HCT116 (cell line): Measurements from ENCODE around the gene SENP6. TPM values are rescaled to one million over a fixed set of nuclear protein-coding genes. Genes with fewer than 3 reads are reported as not detected.

Experiments
- ATAC-seq: fragments of 200-7000 bp; cut with Tn5 transposase; 2 replicates; pipeline ENCODE4 v1.9.1; 2020; ENCODE audit warnings: mild to moderate bottlenecking, moderate library complexity
- BruUV-seq: library from RNA; stranded (reverse); fragments of 400-500 nt; replicated peaks from 2 replicates; lab custom pipeline; 2021; lab: Mats Ljungman, UMichigan
- CTCF ChIA-PET: fragments of 300-600 bp; sonication (Branson Sonifier 250); formaldehyde crosslinking; loops from one replicate; lab custom pipeline; 2021; ENCODE audit warnings: antibody characterized with exemption; lab: Charles Lee
- POLR2A ChIA-PET: fragments of 300-600, 350-600 bp; sonication (Branson Sonifier 250); formaldehyde crosslinking; loops from one replicate; lab custom pipeline; 2021; ENCODE audit warnings: antibody characterized with exemption; lab: Charles Lee
- RAD21 ChIA-PET, 2 experiments: fragments of 300-600 bp; sonication (Branson Sonifier 250); formaldehyde crosslinking; loops; one replicate each; lab custom pipeline; 2023; ENCODE audit warnings: low total read pairs in 2 of 2; ENCODE audit not compliant: uncharacterized antibody in 2 of 2, unreplicated experiment in 2 of 2, low non-redundant PET in 1 of 2; lab: Charles Lee
- DNase-seq: peaks from one replicate; pipeline ENCODE4 v3.0.0-alpha.2; 2010; ENCODE audit warnings: low read depth, low spot score
- H2AFZ ChIP-seq: fragments of 200-600 bp; shearing (Covaris generic), sonication (generic); 2 replicates; pipeline ENCODE4 v1.6.1; 2017; ENCODE audit warnings: low read depth, mixed run types, mixed read lengths, antibody characterized with exemption, low read length; ENCODE audit not compliant: poor library complexity, severe bottlenecking
- H3K27ac ChIP-seq: 2 replicates; pipeline ENCODE4 v1.5.1; 2012; ENCODE audit warnings: low read depth, low read length
- H3K27me3 ChIP-seq: fragments of 200-600 bp; sonication (generic); 2 replicates; pipeline ENCODE4 v1.6.1; 2016; ENCODE audit warnings: mixed run types, low read length, mixed read lengths; ENCODE audit not compliant: insufficient read depth
- H3K36me3 ChIP-seq, 2 experiments: fragments of 200-500 bp in 1 of 2; fragments of 200-600 bp in 1 of 2; sonication (Bioruptor generic) in 1 of 2; sonication (generic) in 1 of 2; 2 replicates each; pipeline versions ENCODE4 v1.5.1 to v1.6.1; 2014 to 2016; ENCODE audit warnings: low read length in 2 of 2, inconsistent platforms in 1 of 2, mixed read lengths in 1 of 2, mixed run types in 1 of 2; ENCODE audit not compliant: insufficient read depth in 2 of 2, control insufficient read depth in 1 of 2
- H3K4me1 ChIP-seq, 2 experiments: fragments of 200-600 bp in 1 of 2; sonication (generic) in 1 of 2; 2 replicates each; pipeline versions ENCODE4 v1.5.1 to v1.6.1; 2012 to 2017; ENCODE audit warnings: low read length in 2 of 2, inconsistent platforms in 1 of 2, mild to moderate bottlenecking in 1 of 2, mixed read lengths in 1 of 2, mixed run types in 1 of 2, moderate library complexity in 1 of 2; ENCODE audit not compliant: insufficient read depth in 2 of 2, control insufficient read depth in 1 of 2
- H3K4me2 ChIP-seq: fragments of 200-600 bp; sonication (generic); 2 replicates; pipeline ENCODE4 v1.6.1; 2017; ENCODE audit warnings: mixed run types, low read length, mixed read lengths
- H3K4me3 ChIP-seq, 2 experiments: fragments of 200-600 bp in 1 of 2; sonication (generic) in 1 of 2; replicated peaks in 1 of 2; 2 replicates each; pipeline ENCODE4 v1.5.1; 2011 to 2016; ENCODE audit warnings: low read length in 2 of 2, control low read depth in 1 of 2, low read depth in 1 of 2, mild to moderate bottlenecking in 1 of 2, mixed read lengths in 1 of 2, mixed run types in 1 of 2
- H3K79me2 ChIP-seq: fragments of 200-600 bp; sonication (generic); 2 replicates; pipeline ENCODE4 v1.6.1; 2017; ENCODE audit warnings: mild to moderate bottlenecking, mixed run types, low read length, moderate library complexity, mixed read lengths; ENCODE audit not compliant: insufficient read depth
- H3K9ac ChIP-seq: fragments of 200-600 bp; sonication (generic); 2 replicates; pipeline ENCODE4 v1.6.1; 2016; ENCODE audit warnings: low read length, mixed read lengths
- H3K9me2 ChIP-seq: fragments of 200-600 bp; sonication (generic), shearing (Covaris generic); 2 replicates; pipeline ENCODE4 v1.6.1; 2017; ENCODE audit warnings: mixed run types, mild to moderate bottlenecking, moderate library complexity; ENCODE audit not compliant: insufficient read depth
- H3K9me3 ChIP-seq, 2 experiments: fragments of 200-500 bp in 1 of 2; fragments of 200-600 bp in 1 of 2; sonication (Bioruptor generic) in 1 of 2; sonication (generic) in 1 of 2; 2 replicates each; pipeline ENCODE4 v1.6.1; 2014 to 2017; ENCODE audit warnings: low read length in 2 of 2, mixed read lengths in 2 of 2, inconsistent platforms in 1 of 2, low read depth in 1 of 2, mild to moderate bottlenecking in 1 of 2, mixed run types in 1 of 2, moderate library complexity in 1 of 2; ENCODE audit not compliant: control insufficient read depth in 1 of 2, insufficient read depth in 1 of 2
- H4K20me1 ChIP-seq: fragments of 200-600 bp; sonication (generic), shearing (Covaris generic); 2 replicates; pipeline ENCODE4 v1.6.1; 2017; ENCODE audit warnings: mixed run types, mild to moderate bottlenecking, moderate library complexity; ENCODE audit not compliant: insufficient read depth
- CBX3 ChIP-seq: IDR thresholded peaks from 2 replicates; pipeline ENCODE4 v1.6.1; 2012; ENCODE audit warnings: low read depth
- CEBPB ChIP-seq: IDR thresholded peaks from 2 replicates; pipeline ENCODE4 v1.6.1; 2012; ENCODE audit warnings: low read depth
- EGR1 ChIP-seq: IDR thresholded peaks from 2 replicates; pipeline ENCODE4 v1.6.1; 2012; ENCODE audit warnings: low read depth
- EZH2phosphoT487 ChIP-seq: fragments of 200-600 bp; IDR thresholded peaks from 2 replicates; pipeline ENCODE4 v1.6.1; 2018; ENCODE audit warnings: antibody characterized with exemption, borderline replicate concordance
- FOSL1 ChIP-seq: IDR thresholded peaks from 2 replicates; pipeline ENCODE4 v1.6.1; 2012; ENCODE audit warnings: low read depth
- JUND ChIP-seq: IDR thresholded peaks from 2 replicates; pipeline ENCODE4 v1.6.1; 2012
- POLR2A ChIP-seq: IDR thresholded peaks from 2 replicates; pipeline ENCODE4 v1.7.0; 2011; ENCODE audit warnings: borderline replicate concordance; ENCODE audit not compliant: insufficient read depth, insufficient read length; ENCODE audit errors: extremely low read depth
- RAD21 ChIP-seq: IDR thresholded peaks from 2 replicates; pipeline ENCODE4 v1.6.1; 2012; ENCODE audit warnings: low read depth, mild to moderate bottlenecking
- SIN3A ChIP-seq: IDR thresholded peaks from 2 replicates; pipeline ENCODE4 v1.6.1; 2012; ENCODE audit warnings: low read depth
- SP1 ChIP-seq: IDR thresholded peaks from 2 replicates; pipeline ENCODE4 v1.6.1; 2012; ENCODE audit warnings: low read depth
- TCF7L2 ChIP-seq: IDR thresholded peaks from 2 replicates; pipeline ENCODE4 v1.7.0; 2011; ENCODE audit warnings: borderline replicate concordance, inconsistent platforms; ENCODE audit not compliant: insufficient read depth, insufficient read length; ENCODE audit errors: extremely low read depth
- YY1 ChIP-seq: IDR thresholded peaks from 2 replicates; pipeline ENCODE4 v1.6.1; 2011; ENCODE audit warnings: low read length, low read depth, moderate library complexity, mild to moderate bottlenecking; ENCODE audit not compliant: insufficient replicate concordance; ENCODE audit errors: extremely low read depth
- ZBTB33 ChIP-seq: IDR thresholded peaks from 2 replicates; pipeline ENCODE4 v1.6.1; 2011; ENCODE audit warnings: mild to moderate bottlenecking, low read length, moderate library complexity; ENCODE audit not compliant: insufficient replicate concordance; ENCODE audit errors: extremely low read depth
- ZFX ChIP-seq: fragments of 450-650 bp; IDR thresholded peaks from 2 replicates; pipeline ENCODE4 v1.6.1; 2017
- ZNF274 ChIP-seq: fragments of 200-500 bp; sonication (Bioruptor generic); IDR thresholded peaks from 2 replicates; pipeline ENCODE4 v1.6.1; 2014; ENCODE audit warnings: mild to moderate bottlenecking, low read depth, low read length, inconsistent platforms
- intact Hi-C: fragments of 100-400 bp; cut with micrococcal nuclease; formaldehyde crosslinking; loops from 2 replicates; pipeline ENCODE4 v1.10.0; 2022
- total RNA-seq: library from RNA; stranded (reverse); gene quantifications from one replicate; pipeline ENCODE4 v1.2.1, GENCODE V29; 2021; ENCODE audit not compliant: unreplicated experiment
- TF ChIP-seq, protein P1 (sequence below): IDR thresholded peaks from 2 replicates; pipeline ENCODE4 v1.6.1; 2012

SENP6 gene
- total RNA-seq, 1 experiment from 2014 or later: 78.1 TPM

DNA sequence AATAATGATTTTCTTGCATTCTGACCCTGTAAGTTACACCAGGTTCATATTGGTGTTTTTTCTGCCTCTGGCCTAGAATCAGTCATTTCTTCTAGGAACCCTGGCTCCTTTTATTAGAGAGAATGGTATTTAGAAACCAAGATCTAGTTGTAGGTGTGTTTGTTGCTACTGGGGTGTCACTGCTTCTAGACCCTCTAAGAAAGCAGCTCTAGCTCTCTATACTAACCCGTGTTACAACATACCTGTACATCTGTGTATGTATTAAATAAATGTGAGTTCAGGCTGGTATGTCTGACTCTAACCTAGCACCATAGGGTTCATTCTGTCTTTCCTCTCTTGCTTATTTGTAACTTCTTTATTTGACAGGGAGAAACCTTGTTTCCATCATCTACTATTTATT, 16.8 kb downstream of the SENP6 start:
- no TSS peak for BruUV-seq
- peaks cover 100% of the 10 kb centered on the region for H3K79me2 ChIP-seq
- no peak overlapping the region for H3K9ac ChIP-seq
- H3K4me1 ChIP-seq: peaks cover 2 to 7% of the 10 kb centered on the region in 2 experiments; a peak in 3 of 4 replicates
- TF ChIP-seq ZFX: no peak
- TF ChIP-seq CEBPB: no peak
- TF ChIP-seq YY1: no peak
- no peak for TF ChIP-seq FOSL1
- no peak for TF ChIP-seq JUND
- H2AFZ ChIP-seq: no peak overlapping the region
- H3K4me3 ChIP-seq: no peak overlapping the region
- H3K36me3 ChIP-seq: no peaks in the 10 kb centered on the region
- H3K9me3 ChIP-seq: no peaks in the 10 kb centered on the region
- no peaks in the 10 kb centered on the region for H3K9me2 ChIP-seq
- H3K4me2 ChIP-seq: no peak overlapping the region
- no peak for ATAC-seq
- H3K27ac ChIP-seq: no peak overlapping the region
- H3K27me3 ChIP-seq: no peaks in the 10 kb centered on the region
- intact Hi-C loops: no loop called here
- ChIA-PET CTCF (no interaction called here), POLR2A (no interaction called here), RAD21 (no interaction called here)
- no peak for DNase-seq
- peaks cover 20% of the 10 kb centered on the region; the same call in 1 of the 2 replicates for H4K20me1 ChIP-seq

GRCh38 chr6:75619230-75619899, 17.7 kb downstream of the SENP6 start:
- Histone ChIP-seq H3K79me2 (peaks cover 100% of the 10 kb centered on the region), H4K20me1 (peaks cover 20% of the 10 kb centered on the region; the same call in 1 of the 2 replicates), H3K27ac (no peak overlapping the region), H2AFZ (no peak overlapping the region), H3K4me1 (peaks cover 2 to 7% of the 10 kb centered on the region in 2 experiments; a peak in 3 of 4 replicates), H3K27me3 (no peaks in the 10 kb centered on the region), H3K36me3 (peaks cover 3 to 6% of the 10 kb centered on the region in 2 experiments; a peak in 3 of 4 replicates), H3K9ac (no peak overlapping the region), H3K9me3 (no peaks in the 10 kb centered on the region), H3K4me3 (no peak overlapping the region), H3K9me2 (no peaks in the 10 kb centered on the region), H3K4me2 (no peak overlapping the region)
- no TSS peak for BruUV-seq
- ChIA-PET RAD21 (no interaction called here), POLR2A (no interaction called here), CTCF (no interaction called here)
- no peak for TF ChIP-seq POLR2A
- no peak for TF ChIP-seq EGR1
- TF ChIP-seq JUND: no peak
- no peak for TF ChIP-seq SP1
- no peak for TF ChIP-seq FOSL1
- no peak for TF ChIP-seq EZH2phosphoT487
- TF ChIP-seq, protein P1, sequence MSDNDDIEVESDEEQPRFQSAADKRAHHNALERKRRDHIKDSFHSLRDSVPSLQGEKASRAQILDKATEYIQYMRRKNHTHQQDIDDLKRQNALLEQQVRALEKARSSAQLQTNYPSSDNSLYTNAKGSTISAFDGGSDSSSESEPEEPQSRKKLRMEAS: no peak
- no peak for TF ChIP-seq CEBPB
- TF ChIP-seq CBX3: no peak
- no peak for TF ChIP-seq ZBTB33
- no peak for TF ChIP-seq ZNF274
- no peak for TF ChIP-seq RAD21
- TF ChIP-seq TCF7L2: no peak
- TF ChIP-seq SIN3A: no peak
- no peak for TF ChIP-seq YY1
- DNase-seq (no peak), ATAC-seq (no peak)
- intact Hi-C loops: no loop called here
